NCI-H1930 (cell line): ENCODE data around the gene ATXN7L1.

Experiments
- DNase-seq, 2 experiments: peaks; one replicate each; lab custom pipeline; 2025; lab: John Stamatoyannopoulos, UW

The ATXN7L1 gene

GRCh38 chr7:105648561-105649401 is 227.6 kb downstream of the ATXN7L1 start:
- DNase-seq = no peak

DNA sequence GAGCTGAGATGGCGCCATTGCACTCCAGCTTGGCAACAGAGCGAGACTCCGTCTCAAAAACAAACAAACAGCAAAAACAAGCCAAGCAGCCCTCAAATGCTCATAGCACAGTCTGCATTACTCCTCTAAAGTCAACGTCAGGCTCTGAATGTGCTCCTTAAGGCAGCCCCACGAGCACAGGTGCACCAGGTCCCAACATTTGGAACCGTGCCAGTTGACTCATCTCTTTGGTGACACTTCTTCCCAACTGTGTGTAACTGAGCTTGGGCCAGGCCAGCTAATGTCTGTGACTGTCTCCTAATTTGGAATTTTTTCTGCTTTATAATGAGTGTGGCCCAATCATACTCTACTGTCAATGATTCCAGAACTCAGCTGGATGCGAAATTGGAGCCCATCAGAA is 228.8 kb downstream of the ATXN7L1 start:
- DNase-seq = no peak

DNA sequence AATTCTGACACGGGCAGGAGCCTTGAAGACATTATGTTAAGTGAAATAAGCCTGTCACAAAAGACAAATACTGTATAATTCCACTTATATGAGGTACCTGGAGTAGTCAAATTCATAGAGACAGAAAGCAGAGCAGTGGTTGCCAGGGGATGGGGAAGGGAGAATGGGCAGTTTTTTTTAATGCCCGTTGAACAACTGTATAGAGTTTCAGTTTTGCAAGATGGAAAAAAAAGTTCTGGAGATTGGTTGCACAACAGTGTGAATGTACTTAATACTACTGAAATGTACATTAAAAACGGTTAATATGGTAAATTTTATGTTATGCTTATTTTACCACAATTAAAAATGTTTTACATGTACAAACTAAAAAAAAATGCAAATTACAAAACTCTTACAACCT is 231.5 kb downstream of the ATXN7L1 start:
- DNase-seq = no peak

GRCh38 chr7:105643851-105644250 is 232.5 kb downstream of the ATXN7L1 start:
- no peak for DNase-seq

DNA sequence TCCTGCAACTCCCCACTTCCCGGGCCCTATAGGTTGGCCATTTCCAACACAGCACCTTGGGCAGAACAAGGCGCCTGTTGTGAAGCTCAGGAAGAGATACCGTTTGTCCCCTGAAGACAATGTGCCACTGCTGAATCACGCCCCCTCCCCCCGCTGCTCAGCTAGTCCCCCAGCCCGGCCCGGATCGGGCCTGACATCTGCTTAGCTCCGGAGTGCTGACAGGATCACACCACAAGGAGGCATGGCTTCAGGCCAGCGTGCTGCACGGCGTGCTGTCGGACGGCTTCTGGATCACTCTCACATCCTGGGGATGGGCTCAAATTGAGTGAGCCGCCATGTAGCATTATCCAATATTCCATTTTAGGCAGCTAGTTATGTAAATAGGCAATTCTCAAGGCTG is 233.0 kb downstream of the ATXN7L1 start:
- no peak for DNase-seq

- DNase-seq = no peak
Measured at GRCh38 chr7:105642264-105642663, 234.1 kb downstream of the ATXN7L1 start.

- DNase-seq = no peak
Measured at GRCh38 chr7:105640956-105641810, 235.2 kb downstream of the ATXN7L1 start.

DNA sequence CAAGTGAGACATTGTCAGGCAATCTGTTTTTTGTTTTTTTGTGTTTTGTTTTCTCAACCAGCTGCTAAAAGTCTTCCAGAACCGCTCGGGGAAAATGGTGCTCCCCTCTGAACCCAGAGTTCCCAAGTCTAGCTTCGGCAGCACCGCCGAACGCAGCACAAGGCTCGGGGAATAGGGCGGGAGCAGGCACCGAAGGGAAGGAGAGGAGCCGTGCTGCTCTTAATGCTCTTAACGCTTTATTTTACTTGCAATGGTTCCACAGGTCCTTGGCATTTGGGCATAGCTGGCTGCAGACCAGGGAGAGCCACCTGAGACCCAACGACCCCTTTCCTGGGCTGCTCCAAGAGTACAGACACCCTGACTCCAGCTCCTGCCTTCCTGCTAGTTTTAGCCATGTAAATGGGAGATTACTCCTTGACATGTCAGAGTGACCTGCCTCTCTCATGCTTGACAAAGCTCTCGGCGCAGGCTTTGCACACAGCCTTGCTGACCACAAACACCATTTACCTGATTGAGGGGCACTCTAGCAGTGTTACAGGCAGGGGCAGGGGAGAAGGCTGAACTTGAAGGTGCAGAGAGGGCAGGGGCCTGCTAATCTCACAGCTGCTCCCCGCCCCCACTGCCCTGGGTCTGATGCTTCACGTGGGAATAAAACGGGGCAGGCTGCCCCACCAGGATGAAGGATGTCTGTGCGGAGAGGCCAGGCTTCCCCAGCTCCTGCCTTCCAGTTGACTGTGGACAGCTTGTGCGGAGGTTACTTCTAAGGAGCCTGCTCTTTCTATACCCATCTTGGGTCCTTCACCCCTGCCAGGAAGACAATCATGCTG is 236.5 kb downstream of the ATXN7L1 start:
- DNase-seq = no peak

GRCh38 chr7:105638902-105639495 is 237.4 kb downstream of the ATXN7L1 start:
- no peak for DNase-seq

DNA sequence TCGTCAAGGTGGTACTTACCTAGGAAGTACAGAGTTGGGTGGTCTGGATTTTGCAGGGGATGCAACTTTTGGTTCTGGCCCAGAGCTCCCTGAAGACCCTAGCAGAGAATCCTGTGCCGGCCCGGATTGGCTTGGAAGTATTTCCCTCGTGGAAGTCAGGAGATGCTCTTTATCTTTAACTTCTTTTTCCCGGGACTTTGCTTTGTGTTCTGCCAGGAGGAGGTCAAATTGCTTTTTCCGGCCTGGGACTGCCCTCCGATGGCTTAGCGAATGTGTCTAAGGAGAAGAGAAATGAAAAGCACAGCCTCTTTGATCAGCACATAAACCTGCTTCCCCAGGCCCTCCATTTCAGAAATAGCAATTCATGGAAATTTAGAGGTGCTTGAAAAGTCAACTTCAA is 238.1 kb downstream of the ATXN7L1 start:
- no peak for DNase-seq

GRCh38 chr7:105637755-105638154 is 238.6 kb downstream of the ATXN7L1 start:
- no peak for DNase-seq

DNA sequence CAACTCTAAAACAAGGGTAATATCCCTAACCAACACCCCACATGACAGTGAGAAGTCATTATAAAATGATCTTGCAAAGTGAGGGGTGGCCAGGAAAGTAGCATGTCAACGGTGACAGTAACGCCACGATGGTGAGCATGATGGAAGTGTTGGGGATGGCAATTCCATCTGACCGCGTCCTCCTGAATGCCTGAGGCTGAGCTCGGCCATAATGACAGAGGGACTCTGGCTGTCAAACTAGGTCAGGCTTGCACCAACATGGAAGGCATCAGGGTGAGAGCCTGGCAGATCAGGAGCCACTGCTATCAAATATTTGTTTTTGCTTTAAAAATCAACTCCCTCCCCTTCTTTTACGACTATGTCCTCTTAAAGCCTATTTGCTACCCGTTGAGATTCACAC is 239.4 kb downstream of the ATXN7L1 start:
- no peak for DNase-seq

GRCh38 chr7:105635197-105635596 is 241.2 kb downstream of the ATXN7L1 start:
- DNase-seq = no peak

DNA sequence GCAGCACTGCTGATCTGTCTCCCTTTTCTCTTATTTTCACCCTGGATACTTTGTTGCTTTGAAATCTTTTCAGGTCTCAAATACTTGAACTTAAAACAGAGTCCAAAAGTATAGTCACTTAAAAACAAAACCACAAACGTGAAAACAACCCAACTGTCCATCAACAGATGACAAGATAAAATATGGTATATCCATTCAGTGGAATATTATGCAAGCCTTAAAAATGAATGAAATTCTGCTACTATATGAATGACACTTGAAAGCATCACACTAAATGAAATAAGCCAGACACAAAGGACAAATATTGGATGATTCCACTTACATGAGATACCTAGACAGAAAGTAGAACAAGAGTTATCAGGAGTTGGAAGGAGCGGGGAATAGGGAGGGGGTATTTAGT is 250.4 kb downstream of the ATXN7L1 start:
- no peak for DNase-seq

GRCh38 chr7:105623906-105624305 is 252.5 kb downstream of the ATXN7L1 start:
- no peak for DNase-seq

- DNase-seq = no peak
Measured at GRCh38 chr7:105623378-105623777, 253.0 kb downstream of the ATXN7L1 start.

DNA sequence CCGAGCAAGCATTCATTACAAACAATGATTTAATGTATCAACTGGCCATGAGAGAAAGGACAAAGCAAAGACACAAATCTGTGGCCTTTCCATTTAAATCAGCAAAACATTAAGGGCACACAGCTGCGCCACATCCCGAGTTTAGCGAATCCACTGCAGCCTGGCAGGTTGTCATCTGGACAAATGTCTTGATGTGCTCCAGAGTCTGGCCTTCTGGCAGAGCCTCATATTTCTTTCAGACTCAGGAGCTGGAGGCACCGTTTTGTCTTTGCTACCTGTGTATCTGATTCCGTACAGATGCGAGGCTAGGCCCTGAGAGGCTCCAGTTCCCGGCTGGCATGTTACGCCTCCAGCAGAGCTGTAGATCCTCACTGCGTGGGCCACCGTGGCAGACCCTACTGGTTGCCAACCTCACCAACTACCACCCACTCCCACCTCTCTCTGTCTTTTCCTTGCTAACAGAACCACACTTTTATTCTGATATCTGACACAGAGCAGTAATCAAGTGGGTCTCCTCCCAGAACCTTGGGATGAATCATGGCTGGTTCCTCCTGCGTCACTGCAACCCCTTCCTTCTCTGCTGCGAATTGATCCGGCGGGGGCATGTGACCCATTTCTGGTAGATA is 254.2 kb downstream of the ATXN7L1 start:
- no peak for DNase-seq

- no peak for DNase-seq
Measured at GRCh38 chr7:105621617-105622016, 254.8 kb downstream of the ATXN7L1 start.

GRCh38 chr7:105621176-105621575 is 255.2 kb downstream of the ATXN7L1 start:
- no peak for DNase-seq

DNA sequence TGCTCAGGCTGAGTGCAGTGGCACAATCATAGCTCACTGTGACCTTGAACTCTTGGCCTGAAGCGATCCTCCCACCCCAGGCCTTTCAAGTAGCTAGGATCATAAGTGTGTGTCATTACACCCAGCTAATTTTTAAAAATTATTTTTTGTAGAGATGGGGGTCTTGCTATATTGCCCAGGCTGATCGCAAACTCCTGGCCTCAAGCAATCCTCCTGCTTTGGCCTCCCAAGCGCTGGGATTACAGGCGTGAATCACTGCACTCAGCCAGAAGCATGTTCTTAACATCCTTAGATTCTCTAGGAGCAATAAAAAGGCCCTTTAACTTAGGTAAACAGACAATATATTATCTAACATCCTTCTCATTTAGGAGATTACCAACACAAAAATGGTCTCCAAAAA is 256.8 kb downstream of the ATXN7L1 start:
- DNase-seq = no peak

- no peak for DNase-seq
Measured at GRCh38 chr7:105618016-105618296, 258.4 kb downstream of the ATXN7L1 start.
